Panc1 (cell line): ENCODE results near the gene CYTH3. TPM values are rescaled to one million over a fixed set of nuclear protein-coding genes. Genes with fewer than 3 reads are reported as not detected.

Source experiments
- ATAC-seq: fragments of 200-7000 bp; cut with Tn5 transposase; 2 replicates; pipeline ENCODE4 v1.9.1; 2020; ENCODE audit warnings: mild to moderate bottlenecking, moderate library complexity
- BruUV-seq: library from RNA; stranded (reverse); fragments of 400-500 nt; replicated peaks from 2 replicates; lab custom pipeline; 2021; lab: Mats Ljungman, UMichigan
- CTCF ChIA-PET: fragments of 300-600 bp; sonication (Branson Sonifier 250); formaldehyde crosslinking; loops from one replicate; lab custom pipeline; 2022; ENCODE audit warnings: antibody characterized with exemption; lab: Charles Lee
- POLR2A ChIA-PET: fragments of 300-600 bp; sonication (Branson Sonifier 250); formaldehyde crosslinking; loops from one replicate; lab custom pipeline; 2022; ENCODE audit warnings: antibody characterized with exemption; lab: Charles Lee
- DNase-seq: peaks from one replicate; pipeline ENCODE4 v3.0.0-alpha.2; 2010; ENCODE audit warnings: low read depth, low spot score
- H3K27ac ChIP-seq: 2 replicates; pipeline ENCODE4 v1.5.1; 2011; ENCODE audit warnings: mild to moderate bottlenecking, low read length, inconsistent platforms
- H3K27me3 ChIP-seq: fragments of 200-500 bp; sonication (Bioruptor generic); 2 replicates; pipeline ENCODE4 v1.6.0; 2014; ENCODE audit warnings: low read length, inconsistent platforms; ENCODE audit not compliant: control insufficient read depth, insufficient read depth
- H3K36me3 ChIP-seq: fragments of 200-500 bp; sonication (Bioruptor generic); 2 replicates; pipeline ENCODE4 v1.5.1; 2014; ENCODE audit warnings: inconsistent platforms, mild to moderate bottlenecking, low read length, moderate library complexity; ENCODE audit not compliant: control insufficient read depth, insufficient read depth
- H3K4me1 ChIP-seq: 2 replicates; pipeline ENCODE4 v1.5.1; 2011; ENCODE audit warnings: inconsistent platforms, mild to moderate bottlenecking, low read length, moderate library complexity; ENCODE audit not compliant: control insufficient read depth, insufficient read depth
- H3K4me3 ChIP-seq, 2 experiments: 2 replicates each; pipeline ENCODE4 v1.5.1; 2011 to 2012; ENCODE audit warnings: low read depth in 2 of 2, low read length in 2 of 2, mild to moderate bottlenecking in 2 of 2, inconsistent platforms in 1 of 2, moderate library complexity in 1 of 2
- H3K9me3 ChIP-seq: fragments of 200-500 bp; sonication (Bioruptor generic); 2 replicates; pipeline ENCODE4 v1.5.1; 2014; ENCODE audit warnings: low read depth, mild to moderate bottlenecking, inconsistent platforms, low read length, moderate library complexity; ENCODE audit not compliant: control insufficient read depth, insufficient read depth
- CTCF ChIP-seq: fragments of 450-650 bp; IDR thresholded peaks from 2 replicates; pipeline ENCODE4 v1.5.1; 2017; ENCODE audit warnings: mild to moderate bottlenecking
- POLR2AphosphoS5 ChIP-seq: IDR thresholded peaks from 2 replicates; pipeline ENCODE4 v1.6.1; 2012; ENCODE audit warnings: mild to moderate bottlenecking, low read depth, low read length, moderate library complexity
- REST ChIP-seq, 2 experiments: IDR thresholded peaks; 2 replicates each; pipeline ENCODE4 v1.6.1; 2011 to 2012; ENCODE audit warnings: low read depth in 2 of 2, control low read depth in 1 of 2, low read length in 1 of 2, mild to moderate bottlenecking in 1 of 2, moderate library complexity in 1 of 2; ENCODE audit not compliant: insufficient read depth in 1 of 2
- SIN3A ChIP-seq: IDR thresholded peaks from 2 replicates; pipeline ENCODE4 v1.6.1; 2012; ENCODE audit warnings: low read depth, mild to moderate bottlenecking, low read length, moderate library complexity, borderline replicate concordance; ENCODE audit not compliant: insufficient read depth
- TCF7L2 ChIP-seq: IDR thresholded peaks from 2 replicates; pipeline ENCODE4 v1.6.1; 2011; ENCODE audit warnings: mild to moderate bottlenecking, low read depth, low read length, inconsistent platforms
- in situ Hi-C: cut with HindIII; loops from 2 replicates; pipeline ENCODE4 v1.10.0; 2016; ENCODE audit warnings: low sequenced_read_pairs, low pct_unique_long_range_greater_than_20kb
- intact Hi-C: fragments of 100-400 bp; cut with micrococcal nuclease; formaldehyde crosslinking; loops from one replicate; pipeline ENCODE4 v1.10.0; 2022; ENCODE audit not compliant: unreplicated experiment
- total RNA-seq: library from RNA; stranded (reverse); gene quantifications from one replicate; pipeline ENCODE4 v1.2.1, GENCODE V29; 2021; ENCODE audit not compliant: unreplicated experiment

Gene CYTH3
- total RNA-seq, 1 experiment from 2014 or later = 35.5 TPM

GRCh38 chr7:6160191-6160623 is 112.2 kb downstream of the CYTH3 start:
- POLR2A ChIA-PET = no interaction called here
- BruUV-seq = no TSS peak
- no peaks in the 10 kb centered on the region for H3K9me3 ChIP-seq
- CTCF ChIA-PET = interaction anchor here (0.5 to 1.2 kb wide), 6 partner anchors 19 to 164 kb away, joined by 3 to 9 read pairs (median 4); no protein-coding TSS in a partner anchor
- intact Hi-C loops = loop anchor here (2.0 kb wide), 1 partner anchor 163 kb away; no protein-coding TSS in a partner anchor
- no peaks in the 10 kb centered on the region for H3K27me3 ChIP-seq
- peak; percentile 77; the same call in 1 of the 2 replicates for ATAC-seq
- no peak for DNase-seq
- H3K36me3 ChIP-seq = peaks cover 12% of the 10 kb centered on the region
- no peak overlapping the region for H3K27ac ChIP-seq
- no peaks in the 10 kb centered on the region for H3K4me1 ChIP-seq
- no peak overlapping the region for H3K4me3 ChIP-seq
- in situ Hi-C loops = no loop called here
- TF ChIP-seq CTCF (no peak; the same call in 1 of the 2 replicates), TCF7L2 (no peak), POLR2AphosphoS5 (0 out of 2 replicates have a peak, but pooled peaks have one; percentile 8), REST (IDR thresholded peaks at IDR 0.05; ENCODE audit: insufficient read depth in 1 of 2, low read depth in 2 of 2, low read length in 1 of 2) (no peak), SIN3A (no peak)

- Histone ChIP-seq H3K4me1 (no peaks in the 10 kb centered on the region), H3K36me3 (peaks cover 12% of the 10 kb centered on the region), H3K27me3 (no peaks in the 10 kb centered on the region), H3K4me3 (no peak overlapping the region), H3K9me3 (no peaks in the 10 kb centered on the region), H3K27ac (no peak overlapping the region)
- TF ChIP-seq CTCF (no peak), SIN3A (no peak)
- intact Hi-C loops = loop anchor here (2.0 to 10.0 kb wide), 2 partner anchors 163 to 275 kb away; no protein-coding TSS in a partner anchor
- DNase-seq = no peak
- POLR2A ChIA-PET = no interaction called here
- in situ Hi-C loops = no loop called here
- ATAC-seq = no peak
- CTCF ChIA-PET = interaction anchor here (0.5 to 1.2 kb wide), 5 partner anchors 25 to 163 kb away, joined by 3 to 13 read pairs (median 5); no protein-coding TSS in a partner anchor
- BruUV-seq = no TSS peak
Measured at GRCh38 chr7:6159524-6160031, 112.8 kb downstream of the CYTH3 start.
